C4-2B (cell line): Measurements from ENCODE around the gene SASH1.

Experiments used
- H3K27ac ChIP-seq: fragments of 450-650 bp; 2 replicates; pipeline ENCODE4 v1.5.1; 2017
- CTCF ChIP-seq: fragments of 450-650 bp; conservative IDR thresholded peaks from 2 replicates; pipeline ENCODE4 v1.5.1; 2017; ENCODE audit warnings: mild to moderate bottlenecking
- ZFX ChIP-seq: fragments of 450-650 bp; IDR thresholded peaks from 2 replicates; pipeline ENCODE4 v1.6.1; 2017

SASH1 gene

GRCh38 chr6:148429423-148429822 lies 86.8 kb downstream of the SASH1 start:
- H3K27ac ChIP-seq = no peak overlapping the region
- TF ChIP-seq CTCF (no peak), ZFX (no peak)

GRCh38 chr6:148430897-148431296 lies 88.3 kb downstream of the SASH1 start:
- H3K27ac ChIP-seq = no peak overlapping the region
- TF ChIP-seq ZFX (no peak), CTCF (no peak)

- no peak for TF ChIP-seq ZFX
- no peak for TF ChIP-seq CTCF
- H3K27ac ChIP-seq = no peak overlapping the region
Measured at GRCh38 chr6:148431413-148431812, 88.8 kb downstream of the SASH1 start.

- TF ChIP-seq ZFX = no peak
- TF ChIP-seq CTCF = no peak
- H3K27ac ChIP-seq = no peak overlapping the region
Measured at GRCh38 chr6:148431840-148432239, 89.2 kb downstream of the SASH1 start.

- TF ChIP-seq ZFX (no peak), CTCF (no peak)
- no peak overlapping the region for H3K27ac ChIP-seq
Measured at GRCh38 chr6:148432462-148433195, 90.0 kb downstream of the SASH1 start.

GRCh38 chr6:148435386-148435785 lies 92.7 kb downstream of the SASH1 start:
- no peak for TF ChIP-seq ZFX
- no peak for TF ChIP-seq CTCF
- H3K27ac ChIP-seq = no peak overlapping the region

GRCh38 chr6:148436466-148436865 lies 93.8 kb downstream of the SASH1 start:
- no peak overlapping the region for H3K27ac ChIP-seq
- TF ChIP-seq CTCF (no peak), ZFX (no peak)
